Right lobe of liver (tissue), 6 donors: Measurements from ENCODE around the gene PAFAH1B2. TPM values are rescaled to one million over a fixed set of nuclear protein-coding genes. Genes with fewer than 3 reads are reported as not detected.

ENCODE experiments used
- ATAC-seq, 4 donors: fragments of 200-7000 bp; cut with Tn5 transposase; one replicate each; pipeline ENCODE4 v1.9.1; 2020; ENCODE audit warnings: mild to moderate bottlenecking in 4 of 4, moderate library complexity in 4 of 4
- DNase-seq, 3 donors: peaks; one replicate each; pipeline ENCODE4 v3.0.0-alpha.2; 2020
- H3K27ac ChIP-seq, 3 donors: fragments of 200-600 bp; one replicate each; pipeline ENCODE4 v1.8.0; 2022
- H3K27me3 ChIP-seq, 2 donors: fragments of 200-600 bp; one replicate each; pipeline ENCODE4 v1.8.0; 2022
- H3K36me3 ChIP-seq, 4 donors: fragments of 200-600 bp; sonication (generic) in 1 of 4; one replicate each; pipeline versions ENCODE4 v1.5.1 to v1.8.0; 2017 to 2022; ENCODE audit warnings: control low read depth in 1 of 4
- H3K4me1 ChIP-seq, 4 donors: fragments of 200-600 bp; sonication (generic) in 1 of 4; one replicate each; pipeline versions ENCODE4 v1.5.1 to v1.8.0; 2017 to 2022; ENCODE audit warnings: control low read depth in 1 of 4
- H3K4me3 ChIP-seq, 3 donors: fragments of 200-600 bp; one replicate each; pipeline ENCODE4 v1.8.0; 2022
- H3K9me3 ChIP-seq, 4 donors: fragments of 200-600 bp; sonication (generic) in 1 of 4; one replicate each; pipeline versions ENCODE4 v1.5.1 to v1.8.0; 2017 to 2022; ENCODE audit warnings: control low read depth in 1 of 4
- POLR2A ChIP-seq: fragments of 450-650 bp; IDR thresholded peaks from one replicate; pipeline ENCODE4 v1.6.1; 2017; ENCODE audit warnings: antibody characterized with exemption, mild to moderate bottlenecking
- WGBS: methylation state at CpG from one replicate; pipeline ENCODE4 v1.1.6; 2018; ENCODE audit warnings: low coverage, low lambda C conversion rate; ENCODE audit not compliant: insufficient coverage; ENCODE audit errors: missing lambda C conversion rate; 5-methylcytosine and 5-hydroxymethylcytosine counted together
- intact Hi-C, 2 donors: fragments of 100-400 bp; cut with DNase I; formaldehyde crosslinking; loops; one replicate each; pipeline versions ENCODE4 v1.11.2 to v1.14.1; 2022
- total RNA-seq, 6 experiments: library from RNA; depleted of rRNA in 2 of 6; stranded (reverse); fragments of >200 nt in 2 of 6; fragmentation: NEBNext Ultra II Directional in 3 of 6; extraction: Animal tissue kit (Norgen Biotek cat#: 25700) in 3 of 6; gene quantifications; one replicate each; pipeline versions ENCODE4 v1.1.0 to v1.2.4, GENCODE V29; 2016 to 2023
- TF ChIP-seq, protein P1 (sequence below), 4 donors: fragments of 200-600 bp in 3 of 4; fragments of 450-650 bp in 1 of 4; IDR thresholded peaks; one replicate each; pipeline versions ENCODE4 v1.5.1 to v1.8.0; 2016 to 2022; ENCODE audit warnings: antibody characterized with exemption in 4 of 4, mild to moderate bottlenecking in 2 of 4
- donor health status: DM: no; HTN: yes; CAD: no.
- donor health status: DM: no; HTN: no; CAD: no.
- donor health status: DM: no; HTN: no; CAD: no.
- donor health status: DM: no; HTN: yes; CAD: no.
- donor health status: DM: no; HTN: yes; CAD: no.

The PAFAH1B2 gene
- total RNA-seq, 6 experiments from 2014 or later, result 22.2 to 39.1 (median 29.3) TPM

DNA sequence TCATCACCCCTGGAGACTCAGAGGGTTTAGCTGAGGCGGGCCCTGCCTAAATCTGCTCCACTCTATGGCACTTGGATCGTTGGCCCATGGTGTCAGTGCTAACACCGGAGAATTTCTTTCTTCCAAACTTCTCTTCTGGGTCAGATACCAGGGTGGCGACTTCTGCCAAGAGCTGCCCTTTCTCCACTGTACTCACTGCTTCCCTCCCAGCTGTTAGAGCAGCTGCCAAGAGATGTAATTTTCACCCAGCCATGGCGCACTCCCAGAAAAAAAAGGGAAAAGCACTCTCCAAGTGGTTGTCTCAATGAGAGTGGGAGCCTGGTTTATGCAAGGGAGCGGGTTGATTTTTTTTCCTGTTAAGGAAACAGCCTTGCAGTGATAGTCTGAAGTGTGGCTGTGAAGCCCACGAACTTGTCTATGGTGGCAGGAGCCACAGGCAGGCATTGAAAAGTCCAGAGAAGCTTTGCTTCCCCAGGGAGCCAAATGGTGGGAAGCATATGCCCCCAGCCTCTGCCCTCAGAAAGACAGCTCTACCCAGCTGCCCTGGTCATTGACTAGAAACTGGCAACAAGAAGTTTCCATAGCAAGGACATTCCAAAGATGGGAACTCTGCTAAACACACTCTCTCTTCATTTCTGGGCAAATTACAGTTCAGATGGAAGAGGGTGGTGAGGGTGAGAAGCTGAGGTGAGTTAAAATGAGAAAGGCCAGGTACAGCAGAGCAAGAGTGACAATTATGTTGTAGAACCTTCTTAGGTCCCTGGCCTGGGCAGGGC is 77.1 kb downstream of the PAFAH1B2 start:
- Histone ChIP-seq H3K4me3 (no peak overlapping the region), H3K27me3 (no peaks in the 10 kb centered on the region), H3K36me3 (peaks cover 0 to 53% (median 14%) of the 10 kb centered on the region in 4 donors), H3K9me3 (no peaks in the 10 kb centered on the region), H3K27ac (peak overlapping the region in 2 of 3 donors; percentile 21 to 32), H3K4me1 (no peaks in the 10 kb centered on the region)
- 81% methylated on average over 5 of the region's 7 CpGs for WGBS
- ATAC-seq, result no peak
- intact Hi-C loops, result loop anchor here in 1 of 2 donors (10.0 kb wide), 2 partner anchors 46 to 366 kb away; partner anchors contain the start of gene SIDT2
- DNase-seq, result no peak
- no peak for TF ChIP-seq POLR2A
- TF ChIP-seq, protein P1, sequence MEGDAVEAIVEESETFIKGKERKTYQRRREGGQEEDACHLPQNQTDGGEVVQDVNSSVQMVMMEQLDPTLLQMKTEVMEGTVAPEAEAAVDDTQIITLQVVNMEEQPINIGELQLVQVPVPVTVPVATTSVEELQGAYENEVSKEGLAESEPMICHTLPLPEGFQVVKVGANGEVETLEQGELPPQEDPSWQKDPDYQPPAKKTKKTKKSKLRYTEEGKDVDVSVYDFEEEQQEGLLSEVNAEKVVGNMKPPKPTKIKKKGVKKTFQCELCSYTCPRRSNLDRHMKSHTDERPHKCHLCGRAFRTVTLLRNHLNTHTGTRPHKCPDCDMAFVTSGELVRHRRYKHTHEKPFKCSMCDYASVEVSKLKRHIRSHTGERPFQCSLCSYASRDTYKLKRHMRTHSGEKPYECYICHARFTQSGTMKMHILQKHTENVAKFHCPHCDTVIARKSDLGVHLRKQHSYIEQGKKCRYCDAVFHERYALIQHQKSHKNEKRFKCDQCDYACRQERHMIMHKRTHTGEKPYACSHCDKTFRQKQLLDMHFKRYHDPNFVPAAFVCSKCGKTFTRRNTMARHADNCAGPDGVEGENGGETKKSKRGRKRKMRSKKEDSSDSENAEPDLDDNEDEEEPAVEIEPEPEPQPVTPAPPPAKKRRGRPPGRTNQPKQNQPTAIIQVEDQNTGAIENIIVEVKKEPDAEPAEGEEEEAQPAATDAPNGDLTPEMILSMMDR (IDR thresholded peaks at IDR 0.05), result no peak

DNA sequence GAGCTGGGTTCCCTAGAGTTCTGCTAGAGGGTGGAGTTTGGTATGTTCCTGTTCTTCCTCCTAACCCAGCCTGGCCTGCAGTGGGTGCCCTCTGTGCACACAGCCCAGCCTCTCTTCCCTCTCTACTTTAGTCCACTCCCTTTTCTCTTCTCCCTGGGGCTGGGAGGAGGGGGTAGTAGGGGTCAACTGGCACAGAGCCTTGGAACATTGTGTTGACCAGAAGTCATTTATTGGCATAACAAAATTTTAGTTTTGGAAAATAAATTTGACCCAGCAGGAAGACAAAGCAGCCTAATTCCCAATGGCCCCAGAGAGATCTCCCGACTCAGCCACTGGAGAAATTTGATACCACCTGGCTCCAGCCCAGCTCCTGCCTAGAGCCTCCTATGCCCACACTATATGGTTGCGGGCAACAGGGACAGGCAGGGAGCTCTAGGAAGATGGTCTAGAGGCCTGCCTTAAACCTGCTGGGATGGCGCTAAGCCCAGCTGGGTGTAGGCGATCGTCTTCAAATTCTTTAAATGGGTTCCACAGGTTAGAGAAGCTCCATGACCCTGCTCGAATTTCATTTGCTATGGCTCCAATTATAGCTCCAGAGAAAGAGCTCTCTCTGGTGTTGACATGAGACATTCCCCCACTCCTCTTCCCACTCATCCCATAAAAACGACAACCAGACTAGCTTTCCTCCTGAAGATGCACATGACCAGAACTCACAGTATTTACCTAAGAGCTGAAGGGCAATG is 77.9 kb downstream of the PAFAH1B2 start:
- Histone ChIP-seq H3K4me3 (no peak overlapping the region), H3K27me3 (no peaks in the 10 kb centered on the region), H3K9me3 (no peaks in the 10 kb centered on the region), H3K36me3 (peaks cover 0 to 50% (median 14%) of the 10 kb centered on the region in 4 donors), H3K27ac (peak overlapping the region in 2 of 3 donors; percentile 4 to 21), H3K4me1 (no peaks in the 10 kb centered on the region)
- TF ChIP-seq POLR2A, result no peak
- TF ChIP-seq, protein P1 (IDR thresholded peaks at IDR 0.05), result no peak
- intact Hi-C loops, result loop anchor here in 1 of 2 donors (10.0 kb wide), 2 partner anchors 47 to 367 kb away; partner anchors contain the start of gene SIDT2
- DNase-seq (peak in 1 of 3 donors; percentile 45), ATAC-seq (peak in 3 of 4 donors; percentile 33 to 45 (median 42))
- 68% methylated on average over 4 of the region's 7 CpGs for WGBS

DNA sequence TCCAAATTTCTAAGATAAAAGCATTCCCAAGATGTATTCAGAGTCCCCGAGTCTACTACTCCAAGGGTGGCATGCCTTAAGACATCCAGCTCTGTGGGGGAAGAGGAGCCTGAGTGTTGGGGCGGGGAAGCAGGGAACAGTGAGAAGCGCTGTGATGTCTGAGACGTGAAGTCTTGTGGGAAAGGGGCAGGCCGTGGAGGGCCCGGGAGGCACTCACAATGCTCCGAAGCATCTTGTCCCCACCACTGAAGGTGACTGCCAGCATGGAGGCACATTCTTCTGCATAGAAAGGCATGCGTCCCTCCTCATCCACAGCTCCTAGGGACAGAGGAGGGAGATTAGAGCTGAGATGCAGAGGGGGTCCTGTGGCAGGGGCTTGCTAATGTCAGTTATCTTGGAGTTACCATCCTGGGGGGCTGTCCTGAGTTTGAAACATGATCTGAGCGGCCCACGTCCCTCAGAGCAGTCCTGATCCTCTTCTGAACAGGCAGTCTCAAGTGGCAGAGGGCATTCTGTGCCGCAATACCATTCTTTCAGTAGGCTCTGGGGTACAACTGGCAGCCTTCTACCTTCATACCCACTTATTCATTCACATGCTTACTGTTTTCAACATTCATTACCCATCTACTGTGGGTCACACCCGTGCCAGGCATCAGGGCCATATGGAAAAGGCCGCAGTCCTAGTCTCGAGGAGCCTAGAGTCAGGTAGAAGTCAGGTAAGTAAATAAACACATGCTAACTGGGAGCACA is 79.1 kb downstream of the PAFAH1B2 start:
- no peaks in the 10 kb centered on the region for H3K27me3 ChIP-seq
- no peaks in the 10 kb centered on the region for H3K4me1 ChIP-seq
- DNase-seq, result peak in 1 of 3 donors; percentile 33
- WGBS, result 94% methylated on average over 5 of the region's 14 CpGs
- no peak overlapping the region for H3K4me3 ChIP-seq
- ATAC-seq, result no peak
- H3K9me3 ChIP-seq, result no peaks in the 10 kb centered on the region
- no peak overlapping the region for H3K27ac ChIP-seq
- intact Hi-C loops, result loop anchor here in 1 of 2 donors (10.0 kb wide), 2 partner anchors 48 to 368 kb away; partner anchors contain the start of gene SIDT2
- H3K36me3 ChIP-seq, result peaks cover 0 to 52% (median 15%) of the 10 kb centered on the region in 4 donors
- no peak for TF ChIP-seq POLR2A
- TF ChIP-seq, protein P1 (IDR thresholded peaks at IDR 0.05), result no peak
